ENCODE measurements around the gene HS3ST6. TPM values are rescaled to one million over a fixed set of nuclear protein-coding genes. Genes with fewer than 3 reads are reported as not detected.

HS3ST6 gene
- total and polyA plus RNA-seq, 2 donors (not counting 3 experiments of a cell fraction or from before 2014, with no cell fraction given): not detected

DNA sequence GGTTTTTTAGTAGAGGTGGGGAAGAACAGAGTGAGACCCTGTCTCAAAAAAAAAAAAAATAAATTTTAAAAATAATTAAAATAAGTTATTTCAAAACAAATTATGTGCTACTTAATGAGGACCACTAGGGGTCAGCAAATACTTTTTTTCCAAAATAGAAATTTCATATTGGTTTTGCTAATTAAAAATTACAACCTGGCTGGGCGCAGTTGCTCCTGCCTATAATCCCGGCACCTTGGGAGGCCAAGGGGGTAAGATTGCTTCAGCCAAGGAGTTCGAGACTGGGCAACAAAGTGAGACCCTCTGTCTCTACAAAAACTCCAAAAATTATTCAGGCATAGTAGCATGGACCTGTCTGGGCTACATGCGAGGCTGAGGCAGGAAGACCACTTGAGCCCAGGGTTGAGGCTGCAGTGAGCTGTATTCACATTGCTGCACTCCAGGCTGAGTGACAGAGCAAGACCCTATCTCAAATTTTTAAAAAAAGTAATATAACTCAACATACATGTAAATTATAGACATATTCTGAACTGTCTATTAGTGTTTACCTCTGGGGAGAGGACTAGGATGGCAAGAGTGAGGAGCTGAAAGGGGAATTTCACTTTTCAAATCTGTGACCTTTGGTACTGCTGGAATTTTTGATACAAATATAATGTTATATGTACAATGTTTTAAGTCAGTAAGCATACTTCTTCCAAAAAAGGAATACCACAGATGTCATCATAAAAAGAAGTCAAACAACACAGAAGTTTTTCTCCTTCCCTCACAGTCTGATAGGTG lies 54.3 kb downstream of the HS3ST6 start:
- Histone ChIP-seq H3K9me1 (replicated peaks; ENCODE audit: control insufficient read depth, extremely low read depth, insufficient read depth, low read length) (no peaks in the 10 kb centered on the region), H3K4me3 (replicated peaks in 1 of 3; ENCODE audit: insufficient read depth in 1 of 3, low read depth in 1 of 3, low read length in 3 of 3) (no peak overlapping the region), H4K20me1 (replicated peaks; ENCODE audit: control insufficient read depth, extremely low read depth, insufficient read depth, low read length) (no peaks in the 10 kb centered on the region), H3K4me2 (ENCODE audit: insufficient read depth, low read length) (no peak overlapping the region), H3K79me2 (ENCODE audit: control insufficient read depth, insufficient read depth, low read length) (no peaks in the 10 kb centered on the region), H3K9me3 (replicated peaks; ENCODE audit: control insufficient read depth, insufficient read depth, low read length) (no peaks in the 10 kb centered on the region), H3K9ac (replicated peaks; ENCODE audit: extremely low read depth, insufficient read depth, low read length) (no peak overlapping the region), H2AFZ (ENCODE audit: low read depth, low read length) (no peak overlapping the region), H3K36me3 (ENCODE audit: control insufficient read depth in 2 of 2, extremely low read depth in 1 of 2, insufficient read depth in 2 of 2, low read length in 2 of 2) (no peaks in the 10 kb centered on the region), H3K27ac (ENCODE audit: insufficient read depth, low read depth, low read length) (no peak overlapping the region), H3K4me1 (ENCODE audit: control insufficient read depth, extremely low read depth, insufficient read depth, low read length) (no peaks in the 10 kb centered on the region), H3K27me3 (ENCODE audit: control insufficient read depth in 2 of 2, insufficient read depth in 2 of 2, low read length in 2 of 2) (peaks cover 15 to 27% of the 10 kb centered on the region in 2 experiments)
- DNase-seq (ENCODE audit: low read depth, low spot score): peak; percentile 51
- intact Hi-C loops (cut with micrococcal nuclease) (loop anchor here (1.0 to 5.0 kb wide), 2 partner anchors 65 to 288 kb away; no protein-coding TSS in a partner anchor), dilution Hi-C loops (cut with MboI; ENCODE audit: extremely low pct_ligation_motif_present, low sequenced_read_pairs) (no loop called here)
- no TSS peak for BruUV-seq (replicated peaks)
- TF ChIP-seq FOS (IDR thresholded peaks at IDR 0.05; ENCODE audit: borderline replicate concordance, insufficient read depth, low read length): no peak
- TF ChIP-seq, protein P1, sequence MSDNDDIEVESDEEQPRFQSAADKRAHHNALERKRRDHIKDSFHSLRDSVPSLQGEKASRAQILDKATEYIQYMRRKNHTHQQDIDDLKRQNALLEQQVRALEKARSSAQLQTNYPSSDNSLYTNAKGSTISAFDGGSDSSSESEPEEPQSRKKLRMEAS (IDR thresholded peaks at IDR 0.05; ENCODE audit: insufficient read depth, insufficient read length): no peak
- TF ChIP-seq, protein P2, sequence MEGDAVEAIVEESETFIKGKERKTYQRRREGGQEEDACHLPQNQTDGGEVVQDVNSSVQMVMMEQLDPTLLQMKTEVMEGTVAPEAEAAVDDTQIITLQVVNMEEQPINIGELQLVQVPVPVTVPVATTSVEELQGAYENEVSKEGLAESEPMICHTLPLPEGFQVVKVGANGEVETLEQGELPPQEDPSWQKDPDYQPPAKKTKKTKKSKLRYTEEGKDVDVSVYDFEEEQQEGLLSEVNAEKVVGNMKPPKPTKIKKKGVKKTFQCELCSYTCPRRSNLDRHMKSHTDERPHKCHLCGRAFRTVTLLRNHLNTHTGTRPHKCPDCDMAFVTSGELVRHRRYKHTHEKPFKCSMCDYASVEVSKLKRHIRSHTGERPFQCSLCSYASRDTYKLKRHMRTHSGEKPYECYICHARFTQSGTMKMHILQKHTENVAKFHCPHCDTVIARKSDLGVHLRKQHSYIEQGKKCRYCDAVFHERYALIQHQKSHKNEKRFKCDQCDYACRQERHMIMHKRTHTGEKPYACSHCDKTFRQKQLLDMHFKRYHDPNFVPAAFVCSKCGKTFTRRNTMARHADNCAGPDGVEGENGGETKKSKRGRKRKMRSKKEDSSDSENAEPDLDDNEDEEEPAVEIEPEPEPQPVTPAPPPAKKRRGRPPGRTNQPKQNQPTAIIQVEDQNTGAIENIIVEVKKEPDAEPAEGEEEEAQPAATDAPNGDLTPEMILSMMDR (IDR thresholded peaks at IDR 0.05; ENCODE audit: extremely low read depth in 1 of 2, insufficient read depth in 1 of 2, low read depth in 1 of 2, low read length in 2 of 2): peak; percentile 30 to 32
- TF ChIP-seq POLR2A (IDR thresholded peaks at IDR 0.05; ENCODE audit: low read depth, low read length): no peak
- CTCF ChIA-PET: interaction anchor here (0.6 to 1.2 kb wide), 10 partner anchors 11 to 277 kb away, joined by 3 to 12 read pairs (median 4); no protein-coding TSS in a partner anchor
- peak; percentile 31 for FAIRE-seq
- POLR2A ChIA-PET: no interaction called here
